Osteocyte (in vitro differentiated cells): Measurements from ENCODE around the gene DNM3. TPM values are rescaled to one million over a fixed set of nuclear protein-coding genes. Genes with fewer than 3 reads are reported as not detected.
A peak's percentile ranks its signal among the peaks of the same experiment; 100 is the strongest.

Experiments
- DNase-seq: peaks from one replicate; pipeline ENCODE4 v3.0.0; 2021; ENCODE audit warnings: mixed read lengths; ENCODE audit not compliant: unreplicated experiment; ENCODE audit errors: extremely low spot score
- H3K27ac Mint-ChIP-seq: one replicate; pipeline ENCODE4 v1.8.0; 2021; ENCODE audit warnings: mild to moderate bottlenecking, mixed read lengths; ENCODE audit not compliant: unreplicated experiment
- H3K27me3 Mint-ChIP-seq: one replicate; pipeline ENCODE4 v1.8.0; 2021; ENCODE audit warnings: mixed read lengths; ENCODE audit not compliant: unreplicated experiment
- H3K36me3 Mint-ChIP-seq: one replicate; pipeline ENCODE4 v1.8.0; 2021; ENCODE audit warnings: mixed read lengths; ENCODE audit not compliant: unreplicated experiment
- H3K4me1 Mint-ChIP-seq: one replicate; pipeline ENCODE4 v1.8.0; 2021; ENCODE audit warnings: mixed read lengths; ENCODE audit not compliant: unreplicated experiment
- H3K4me3 Mint-ChIP-seq: one replicate; pipeline ENCODE4 v1.8.0; 2021; ENCODE audit warnings: mild to moderate bottlenecking, moderate library complexity, mixed read lengths; ENCODE audit not compliant: unreplicated experiment
- H3K9me3 Mint-ChIP-seq: one replicate; pipeline ENCODE4 v1.8.0; 2021; ENCODE audit warnings: mixed read lengths; ENCODE audit not compliant: unreplicated experiment
- CTCF ChIP-seq: fragments of 200-600 bp; sonication (generic); IDR thresholded peaks from 2 replicates; pipeline ENCODE4 v1.5.0; 2021; ENCODE audit warnings: antibody characterized with exemption, mild to moderate bottlenecking, moderate library complexity
- total RNA-seq: library from RNA; stranded (reverse); gene quantifications from 2 replicates; pipeline ENCODE4 v1.2.1, GENCODE V29; 2021

The DNM3 gene
- total RNA-seq, 1 donor from 2014 or later, result 3.7 TPM

- Mint-ChIP-seq H3K36me3 (no peaks in the 10 kb centered on the region), H3K27me3 (peaks cover 7% of the 10 kb centered on the region), H3K4me1 (no peaks in the 10 kb centered on the region), H3K27ac (no peak overlapping the region), H3K4me3 (no peak overlapping the region), H3K9me3 (no peaks in the 10 kb centered on the region)
- TF ChIP-seq CTCF, result no peak
- no peak for DNase-seq
Measured at GRCh38 chr1:171834821-171835220, 6.5 kb upstream of the DNM3 start.

GRCh38 chr1:171835891-171836290 lies 5.4 kb upstream of the DNM3 start:
- H3K36me3 Mint-ChIP-seq, result no peaks in the 10 kb centered on the region
- peaks cover 3% of the 10 kb centered on the region for H3K4me1 Mint-ChIP-seq
- no peak overlapping the region for H3K27ac Mint-ChIP-seq
- no peaks in the 10 kb centered on the region for H3K9me3 Mint-ChIP-seq
- peaks cover 3% of the 10 kb centered on the region for H3K27me3 Mint-ChIP-seq
- H3K4me3 Mint-ChIP-seq, result no peak overlapping the region
- DNase-seq, result no peak
- no peak for TF ChIP-seq CTCF

GRCh38 chr1:171841931-171842761 lies 848 bp downstream of the DNM3 start:
- TF ChIP-seq CTCF, result no peak
- Mint-ChIP-seq H3K27ac (peak overlapping the region; percentile 33), H3K9me3 (no peaks in the 10 kb centered on the region), H3K4me3 (peak overlapping the region; percentile 78), H3K4me1 (peaks cover 14% of the 10 kb centered on the region), H3K27me3 (peaks cover 35% of the 10 kb centered on the region), H3K36me3 (no peaks in the 10 kb centered on the region)
- DNase-seq, result no peak

GRCh38 chr1:171844381-171844780 lies 3.1 kb downstream of the DNM3 start:
- no peak for TF ChIP-seq CTCF
- Mint-ChIP-seq H3K36me3 (no peaks in the 10 kb centered on the region), H3K4me3 (no peak overlapping the region), H3K27ac (no peak overlapping the region), H3K9me3 (no peaks in the 10 kb centered on the region), H3K27me3 (peaks cover 40% of the 10 kb centered on the region), H3K4me1 (peaks cover 14% of the 10 kb centered on the region)
- DNase-seq, result no peak

GRCh38 chr1:171845998-171846397 lies 4.7 kb downstream of the DNM3 start:
- Mint-ChIP-seq H3K4me3 (no peak overlapping the region), H3K9me3 (no peaks in the 10 kb centered on the region), H3K36me3 (no peaks in the 10 kb centered on the region), H3K27ac (no peak overlapping the region), H3K27me3 (peaks cover 44% of the 10 kb centered on the region), H3K4me1 (peaks cover 10% of the 10 kb centered on the region)
- no peak for DNase-seq
- no peak for TF ChIP-seq CTCF
